IMR-90 (cell line): ENCODE data around the gene DEAF1. TPM values are rescaled to one million over a fixed set of nuclear protein-coding genes. Genes with fewer than 3 reads are reported as not detected.

Experiments used
- ATAC-seq: fragments of 200-7000 bp; cut with Tn5 transposase; 2 replicates; pipeline ENCODE4 v1.9.1; 2020; ENCODE audit warnings: low read depth, mild to moderate bottlenecking, moderate library complexity
- BruUV-seq: library from RNA; stranded (reverse); fragments of 400-500 nt; replicated peaks from 2 replicates; lab custom pipeline; 2021; lab: Mats Ljungman, UMichigan
- CTCF ChIA-PET: fragments of 300-600 bp; formaldehyde crosslinking; extraction: SDS; loops from one replicate; lab custom pipeline; 2021; ENCODE audit warnings: antibody characterized with exemption; lab: Yijun Ruan, JAX
- POLR2A ChIA-PET: fragments of 300-600 bp; sonication (Branson Sonifier 250); formaldehyde crosslinking; loops from one replicate; lab custom pipeline; 2022; ENCODE audit warnings: antibody characterized with exemption; ENCODE audit not compliant: unreplicated experiment; lab: Charles Lee
- DNase-seq: peaks from one replicate; pipeline ENCODE4 v3.0.0; 2013
- H2AFZ ChIP-seq: replicated peaks from 2 replicates; pipeline ENCODE3; 2013; ENCODE audit warnings: low read length, mild to moderate bottlenecking; ENCODE audit not compliant: poor library complexity
- H2AK5ac ChIP-seq: 2 replicates; pipeline ENCODE4 v1.6.1; 2013; ENCODE audit warnings: low read depth, low read length, inconsistent platforms
- H2AK9ac ChIP-seq: replicated peaks from 2 replicates; pipeline ENCODE3; 2013; ENCODE audit warnings: mild to moderate bottlenecking, low read depth, low read length, moderate library complexity; ENCODE audit not compliant: poor library complexity
- H2BK120ac ChIP-seq: 2 replicates; pipeline ENCODE4 v1.6.1; 2013; ENCODE audit warnings: low read depth, low read length, inconsistent platforms
- H2BK15ac ChIP-seq: 3 replicates; pipeline ENCODE4 v1.6.1; 2013; ENCODE audit warnings: low read depth, low read length, inconsistent platforms
- H2BK20ac ChIP-seq: 2 replicates; pipeline ENCODE4 v1.6.1; 2013; ENCODE audit warnings: low read depth, mild to moderate bottlenecking, inconsistent platforms, low read length, moderate library complexity
- H2BK5ac ChIP-seq: 2 replicates; pipeline ENCODE4 v1.6.1; 2013; ENCODE audit warnings: mild to moderate bottlenecking, low read depth, low read length, inconsistent platforms; ENCODE audit not compliant: poor library complexity, severe bottlenecking
- H3K14ac ChIP-seq: replicated peaks from 2 replicates; pipeline ENCODE4 v1.6.1; 2013; ENCODE audit warnings: low read depth, low read length, inconsistent platforms
- H3K18ac ChIP-seq: 2 replicates; pipeline ENCODE4 v1.6.1; 2013; ENCODE audit warnings: low read depth, low read length, control low read depth
- H3K23ac ChIP-seq: 2 replicates; pipeline ENCODE4 v1.6.1; 2013; ENCODE audit warnings: low read depth, low read length, inconsistent platforms
- H3K27ac ChIP-seq: 2 replicates; pipeline ENCODE4 v1.5.1; 2013; ENCODE audit warnings: mild to moderate bottlenecking, control low read depth, low read length; ENCODE audit not compliant: insufficient read depth
- H3K27me3 ChIP-seq: 2 replicates; pipeline ENCODE4 v1.6.1; 2013; ENCODE audit warnings: low read length; ENCODE audit not compliant: control insufficient read depth, insufficient read depth
- H3K36me3 ChIP-seq: 2 replicates; pipeline ENCODE4 v1.6.1; 2013; ENCODE audit warnings: low read length, mixed read lengths; ENCODE audit not compliant: control insufficient read depth, insufficient read depth
- H3K4ac ChIP-seq: 2 replicates; pipeline ENCODE4 v1.6.1; 2013; ENCODE audit warnings: low read depth, low read length, inconsistent platforms
- H3K4me1 ChIP-seq: 2 replicates; pipeline ENCODE4 v1.6.1; 2013; ENCODE audit warnings: low read length, mixed read lengths; ENCODE audit not compliant: control insufficient read depth, insufficient read depth
- H3K4me2 ChIP-seq: 2 replicates; pipeline ENCODE4 v1.6.1; 2013; ENCODE audit warnings: low read depth, mild to moderate bottlenecking, control low read depth, low read length, moderate library complexity
- H3K4me3 ChIP-seq: 2 replicates; pipeline ENCODE4 v1.5.1; 2013; ENCODE audit warnings: low read depth, mild to moderate bottlenecking, control low read depth, low read length, moderate library complexity; ENCODE audit not compliant: insufficient read depth
- H3K56ac ChIP-seq: 2 replicates; pipeline ENCODE4 v1.6.1; 2013; ENCODE audit warnings: low read length, inconsistent platforms; ENCODE audit not compliant: insufficient read depth; ENCODE audit errors: extremely low read depth
- H3K79me1 ChIP-seq, 2 experiments: 2 replicates each; pipeline ENCODE4 v1.6.1; 2013; ENCODE audit warnings: low read length in 2 of 2, inconsistent platforms in 1 of 2, low read depth in 1 of 2
- H3K9ac ChIP-seq: 2 replicates; pipeline ENCODE4 v1.6.1; 2013; ENCODE audit warnings: low read depth, low read length, control low read depth
- H3K9me1 ChIP-seq: 2 replicates; pipeline ENCODE4 v1.6.1; 2013; ENCODE audit warnings: low read length, inconsistent platforms; ENCODE audit not compliant: insufficient read depth
- H3K9me3 ChIP-seq: 2 replicates; pipeline ENCODE4 v1.6.1; 2013; ENCODE audit warnings: low read length; ENCODE audit not compliant: control insufficient read depth, insufficient read depth
- H4K20me1 ChIP-seq: 2 replicates; pipeline ENCODE4 v1.6.1; 2013; ENCODE audit warnings: low read length, inconsistent platforms; ENCODE audit not compliant: insufficient read depth
- H4K5ac ChIP-seq: 2 replicates; pipeline ENCODE4 v1.6.1; 2013; ENCODE audit warnings: mild to moderate bottlenecking, low read depth, low read length, control low read depth
- H4K8ac ChIP-seq, 2 experiments: 2 replicates each; pipeline ENCODE4 v1.6.1; 2013; ENCODE audit warnings: low read depth in 2 of 2, low read length in 2 of 2, control low read depth in 1 of 2, inconsistent platforms in 1 of 2
- H4K91ac ChIP-seq: 2 replicates; pipeline ENCODE4 v1.6.1; 2013; ENCODE audit warnings: low read depth, low read length, inconsistent platforms; ENCODE audit not compliant: insufficient read depth
- MAZ ChIP-seq: IDR thresholded peaks from 2 replicates; pipeline ENCODE4 v1.6.1; 2012; ENCODE audit warnings: low read depth, mild to moderate bottlenecking, low read length, improper control_type of control experiment, moderate library complexity, borderline replicate concordance
- SMC3 ChIP-seq: fragments of 150-350 bp; IDR thresholded peaks from 2 replicates; pipeline ENCODE4 v1.6.1; 2016; ENCODE audit warnings: low read depth, mild to moderate bottlenecking, antibody characterized with exemption, low read length, moderate library complexity
- WGBS, 2 experiments: methylation state at CpG; one replicate each; pipeline versions ENCODE4 v1.1.5 to v1.1.7; 2013; ENCODE audit warnings: missing lambda C conversion rate in 2 of 2; ENCODE audit not compliant: insufficient read length in 1 of 2; ENCODE audit errors: extremely low coverage in 2 of 2; 5-methylcytosine and 5-hydroxymethylcytosine counted together
- dilution Hi-C: fragments of 300-500 bp; cut with HindIII; formaldehyde crosslinking; loops from one replicate; pipeline ENCODE4 v1.14.3; 2018; ENCODE audit warnings: low sequenced_read_pairs; ENCODE audit not compliant: unreplicated experiment
- in situ Hi-C: fragments of 300-500 bp; cut with MboI; formaldehyde crosslinking; loops from 3 replicates; pipeline ENCODE4 v1.14.3; 2019; ENCODE audit warnings: low sequenced_read_pairs, inconsistent platforms, mixed read lengths
- intact Hi-C: fragments of 100-400 bp; cut with micrococcal nuclease; formaldehyde crosslinking; loops from 2 replicates; pipeline ENCODE4 v1.10.0; 2022
- polyA plus RNA-seq, 3 experiments: library from polyadenylated mRNA; depleted of rRNA; stranded (reverse); fragments of >200 nt; gene quantifications; 2 replicates each; pipeline ENCODE4 v1.2.3, GENCODE V29; 2012; ENCODE audit warnings: low replicate concordance in 1 of 3
- total RNA-seq: library from RNA; depleted of rRNA; stranded (reverse); fragments of >200 nt; gene quantifications from 2 replicates; pipeline ENCODE4 v1.2.3, GENCODE V29; 2012

DEAF1 gene
- total and polyA plus RNA-seq, 2 of the 4 experiments (the other 2 are of a cell fraction) = 22.9 to 31.6 TPM

GRCh38 chr11:660281-660680 lies 34.7 kb downstream of the DEAF1 start:
- H3K4me1 ChIP-seq = no peaks in the 10 kb centered on the region
- H4K91ac ChIP-seq = no peak overlapping the region
- H3K79me1 ChIP-seq = peaks cover 12 to 15% of the 10 kb centered on the region in 2 experiments; a peak in 2 of 4 replicates
- no peak overlapping the region for H3K4me3 ChIP-seq
- H2BK5ac ChIP-seq = no peak overlapping the region
- H3K27me3 ChIP-seq = no peaks in the 10 kb centered on the region
- no peak overlapping the region for H3K56ac ChIP-seq
- H3K18ac ChIP-seq = no peak overlapping the region
- DNase-seq (no peak), ATAC-seq (no peak)
- no peak overlapping the region for H3K4ac ChIP-seq
- dilution Hi-C loops = no loop called here
- TF ChIP-seq MAZ (no peak), SMC3 (no peak)
- H2BK20ac ChIP-seq = no peak overlapping the region
- intact Hi-C loops = no loop called here
- no TSS peak for BruUV-seq
- H2AK5ac ChIP-seq = no peak overlapping the region
- POLR2A ChIA-PET = no interaction called here
- H3K36me3 ChIP-seq = peaks cover 24% of the 10 kb centered on the region
- H2AFZ ChIP-seq = no peak overlapping the region
- WGBS, 2 experiments = 91% methylated on average over 14 of the region's 19 CpGs; no CpG with 5 or more reads in 1 of the 2 experiments
- no peak overlapping the region for H3K27ac ChIP-seq
- peaks cover 8% of the 10 kb centered on the region for H4K20me1 ChIP-seq
- H4K8ac ChIP-seq = no peak overlapping the region
- H3K9ac ChIP-seq = no peak overlapping the region
- no peak overlapping the region for H2BK120ac ChIP-seq
- no peaks in the 10 kb centered on the region for H3K9me3 ChIP-seq
- CTCF ChIA-PET = no interaction called here
- no peak overlapping the region for H2AK9ac ChIP-seq
- H3K14ac ChIP-seq = no peak overlapping the region
- H2BK15ac ChIP-seq = no peak overlapping the region
- no peaks in the 10 kb centered on the region for H3K9me1 ChIP-seq
- H4K5ac ChIP-seq = no peak overlapping the region
- no peak overlapping the region for H3K4me2 ChIP-seq
- in situ Hi-C loops = loop anchor here (5.0 kb wide), 1 partner anchor 77 kb away; no protein-coding TSS in a partner anchor
- H3K23ac ChIP-seq = no peak overlapping the region
